A204.1 (cell line): ENCODE measurements around the gene VEGFB.

Experiments
- FAIRE-seq: peaks from 2 replicates; lab custom pipeline; 2012; peaks lifted over from hg19 to GRCh38; lab: Jason Lieb, UNC

The VEGFB gene

DNA sequence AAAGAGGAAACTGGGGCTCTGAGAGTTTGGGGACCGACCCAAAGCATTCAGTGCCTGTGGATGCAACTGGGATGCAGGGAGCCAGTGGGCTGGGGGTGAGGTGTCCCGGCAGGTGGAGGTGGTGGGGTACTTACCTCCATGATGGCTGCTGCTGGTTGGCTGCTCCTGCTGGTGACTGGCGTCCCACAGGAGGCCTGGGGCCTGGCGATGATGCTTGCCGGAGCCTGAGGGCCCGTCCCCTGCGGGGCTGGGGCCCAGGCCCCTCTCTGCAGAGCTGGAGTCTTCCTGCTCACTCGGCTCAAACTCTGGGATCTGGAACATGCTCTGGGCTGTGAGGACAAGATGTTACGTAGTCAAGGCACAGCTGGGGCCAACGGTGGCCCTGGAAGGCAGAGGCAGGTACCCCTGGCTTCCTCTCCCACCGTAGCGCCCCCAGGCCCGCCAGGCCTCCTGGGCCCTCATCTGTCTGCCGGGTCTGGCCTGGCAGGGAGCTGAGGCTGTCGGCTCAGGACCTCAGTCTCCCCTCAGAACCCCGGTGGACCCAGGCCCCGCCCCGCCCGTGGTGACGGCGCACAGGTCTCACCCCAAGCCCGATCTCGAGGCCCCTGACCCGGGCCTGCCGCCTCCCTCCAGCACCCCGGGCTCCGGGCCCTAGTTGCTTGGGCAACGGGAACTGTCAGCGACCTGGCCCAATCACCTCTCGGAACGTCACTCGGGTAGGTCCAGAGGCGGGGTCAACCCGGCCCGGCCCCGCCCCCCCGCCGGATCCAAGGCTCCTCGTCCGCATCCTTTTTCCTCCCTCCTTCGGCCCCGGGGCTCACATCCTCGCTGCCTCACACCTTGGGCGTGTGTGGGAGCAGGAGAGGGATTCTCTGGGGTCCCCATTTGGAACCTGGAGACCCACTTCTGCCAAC, 49.9 kb downstream of the VEGFB start, which contains the start of gene BAD:
Gene BAD (minus strand): TSS at position 618 of the 914 bp plus-strand sequence. CDS start 297 bp downstream, at position 321.
- FAIRE-seq: peak; percentile 65

DNA sequence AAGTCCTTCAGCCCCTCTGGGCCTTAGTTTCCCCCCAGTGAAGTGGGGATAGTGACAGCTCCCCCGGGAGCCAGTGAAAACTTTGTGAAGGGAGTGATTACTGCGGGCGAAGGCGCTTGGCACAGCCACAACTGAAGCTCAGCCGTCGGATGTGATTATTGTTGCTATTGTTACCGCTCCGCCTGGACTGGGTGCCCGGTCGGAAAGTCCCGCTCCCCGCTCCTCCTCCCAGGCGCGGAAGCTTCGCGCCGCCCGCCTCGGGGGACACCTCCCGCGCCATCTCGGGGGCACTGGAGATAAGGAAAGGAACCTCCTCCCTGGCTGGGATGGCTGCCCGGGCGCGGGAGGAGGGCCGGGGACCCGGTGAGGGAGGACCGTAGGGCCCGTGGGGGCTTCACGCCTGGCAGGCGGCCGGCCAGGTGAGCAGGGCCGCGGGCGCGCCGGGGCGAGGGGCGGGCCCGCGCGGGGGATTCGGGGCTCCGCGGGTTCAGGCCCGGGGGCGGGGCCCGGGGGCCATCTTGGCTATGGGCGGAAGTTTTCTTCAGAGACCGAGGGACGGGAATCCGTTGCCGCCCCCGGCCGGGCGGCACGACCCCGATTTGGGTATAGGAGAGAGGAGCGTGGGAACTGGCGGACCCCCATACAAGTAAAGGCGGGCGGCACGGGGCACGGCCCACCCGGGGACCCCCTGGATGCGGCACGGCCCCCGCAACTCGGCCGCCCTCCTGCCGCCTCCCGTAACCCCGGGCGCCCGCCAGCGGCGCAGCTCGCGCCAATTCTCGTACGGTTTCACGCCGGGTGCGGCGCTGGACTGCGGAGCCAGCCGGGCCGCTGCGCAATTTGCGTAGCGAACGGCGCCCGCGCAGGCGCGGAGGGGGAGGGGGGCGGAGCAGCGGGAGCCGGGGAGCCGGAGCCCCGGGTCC, 50.8 kb downstream of the VEGFB start, which contains the start of gene GPR137:
Gene GPR137 (plus strand): TSS at position 887 of the 923 bp plus-strand sequence. CDS start 677 bp downstream, outside the sequence.
- FAIRE-seq: no peak

DNA sequence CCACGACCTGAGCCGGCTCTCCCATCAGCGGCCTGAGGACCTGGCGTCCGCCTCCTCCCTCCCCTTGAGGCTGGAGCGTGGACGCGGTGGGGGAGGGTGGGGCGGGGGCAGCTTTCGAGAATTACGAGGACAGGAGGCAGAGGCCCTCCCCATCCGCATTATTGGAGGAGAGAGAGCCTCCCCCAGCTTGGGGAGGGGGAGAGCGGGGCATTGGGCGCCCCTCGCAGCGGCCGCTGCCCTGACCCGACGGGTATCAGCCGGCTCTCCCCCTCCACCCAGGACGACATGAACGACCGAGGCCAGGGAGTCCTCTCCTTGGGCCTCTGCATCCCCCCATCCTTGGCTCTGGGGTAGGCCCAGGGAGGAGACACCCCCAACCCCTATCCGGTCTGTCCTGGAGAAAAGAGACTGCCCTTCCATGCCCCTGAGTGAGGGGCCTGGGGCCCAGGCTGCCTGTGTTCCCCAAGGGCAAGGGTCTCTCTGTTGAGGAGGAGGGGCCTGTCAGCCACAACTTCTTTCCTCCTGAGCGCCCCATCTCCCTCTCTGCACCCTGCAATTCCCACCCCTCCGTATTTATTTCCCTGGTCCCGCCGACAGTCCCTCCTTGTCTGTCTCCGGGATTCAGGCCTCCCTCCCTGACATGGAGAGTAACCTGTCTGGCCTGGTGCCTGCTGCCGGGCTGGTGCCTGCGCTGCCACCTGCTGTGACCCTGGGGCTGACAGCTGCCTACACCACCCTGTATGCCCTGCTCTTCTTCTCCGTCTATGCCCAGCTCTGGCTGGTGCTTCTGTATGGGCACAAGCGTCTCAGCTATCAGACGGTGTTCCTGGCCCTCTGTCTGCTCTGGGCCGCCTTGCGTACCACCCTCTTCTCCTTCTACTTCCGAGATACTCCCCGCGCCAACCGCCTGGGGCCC, 51.8 kb downstream of the VEGFB start:
- FAIRE-seq: no peak

DNA sequence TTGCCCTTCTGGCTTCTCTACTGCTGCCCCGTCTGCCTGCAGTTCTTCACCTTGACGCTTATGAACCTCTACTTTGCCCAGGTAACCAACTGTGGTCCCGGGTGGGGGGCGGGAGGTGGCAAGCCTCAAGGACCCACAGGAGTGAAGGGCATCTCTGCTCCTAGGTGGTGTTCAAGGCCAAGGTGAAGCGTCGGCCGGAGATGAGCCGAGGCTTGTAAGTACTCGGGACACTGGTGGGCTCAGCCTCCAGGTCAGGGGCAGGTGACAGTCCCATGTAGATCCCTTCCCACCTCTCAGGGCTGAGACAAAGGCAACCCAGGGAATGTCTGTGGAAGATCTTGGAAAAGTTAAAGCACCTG, 52.4 kb downstream of the VEGFB start:
- no peak for FAIRE-seq

DNA sequence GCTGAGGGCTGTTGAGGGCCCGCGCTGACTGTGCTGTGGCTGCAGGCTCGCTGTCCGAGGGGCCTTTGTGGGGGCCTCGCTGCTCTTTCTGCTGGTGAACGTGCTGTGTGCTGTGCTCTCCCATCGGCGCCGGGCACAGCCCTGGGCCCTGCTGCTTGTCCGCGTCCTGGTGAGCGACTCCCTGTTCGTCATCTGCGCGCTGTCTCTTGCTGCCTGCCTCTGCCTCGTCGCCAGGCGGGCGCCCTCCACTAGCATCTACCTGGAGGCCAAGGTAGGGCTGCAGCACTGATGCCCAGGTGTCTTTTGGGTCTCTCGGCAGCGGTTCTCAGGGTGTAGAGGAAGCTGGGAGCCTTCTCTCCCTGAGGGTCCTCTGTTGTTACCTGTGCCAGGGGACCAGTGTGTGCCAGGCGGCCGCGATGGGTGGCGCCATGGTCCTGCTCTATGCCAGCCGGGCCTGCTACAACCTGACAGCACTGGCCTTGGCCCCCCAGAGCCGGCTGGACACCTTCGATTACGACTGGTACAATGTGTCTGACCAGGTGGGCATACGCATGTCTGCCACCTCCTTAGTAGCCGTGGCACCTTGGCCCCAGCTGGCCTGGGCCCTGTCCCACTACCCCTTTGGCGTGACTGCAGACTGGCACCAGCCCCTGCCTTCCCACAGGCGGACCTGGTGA, 53.4 kb downstream of the VEGFB start:
- no peak for FAIRE-seq

DNA sequence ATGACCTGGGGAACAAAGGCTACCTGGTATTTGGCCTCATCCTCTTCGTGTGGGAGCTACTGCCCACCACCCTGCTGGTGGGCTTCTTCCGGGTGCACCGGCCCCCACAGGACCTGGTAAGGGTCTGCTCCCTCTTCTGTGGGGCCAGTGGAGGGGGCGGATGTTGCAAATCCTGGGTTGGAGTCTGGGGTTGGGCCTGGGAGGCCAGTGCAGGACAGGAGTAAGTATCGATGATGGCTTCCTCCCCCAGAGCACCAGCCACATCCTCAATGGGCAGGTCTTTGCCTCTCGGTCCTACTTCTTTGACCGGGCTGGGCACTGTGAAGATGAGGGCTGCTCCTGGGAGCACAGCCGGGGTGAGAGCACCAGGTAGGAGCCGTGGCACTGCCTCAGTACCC, 54.0 kb downstream of the VEGFB start:
- no peak for FAIRE-seq
